Measurements from ENCODE around the gene EPHA1.

EPHA1 gene

GRCh38 chr7:143401265-143401664, 7.4 kb downstream of the EPHA1 start:
- H3K4me3 ChIP-seq (ENCODE audit: low read depth, low read length), result no peak overlapping the region
- DNase-seq (ENCODE audit: low read depth), result no peak
- no peak for TF ChIP-seq CTCF (IDR thresholded peaks at IDR 0.05; ENCODE audit: low read depth, low read length, missing control alignments)

GRCh38 chr7:143399642-143400041, 9.0 kb downstream of the EPHA1 start:
- no peak overlapping the region for H3K4me3 ChIP-seq (ENCODE audit: low read depth, low read length)
- DNase-seq (ENCODE audit: low read depth), result no peak
- TF ChIP-seq CTCF (IDR thresholded peaks at IDR 0.05; ENCODE audit: low read depth, low read length, missing control alignments), result no peak

GRCh38 chr7:143399151-143399550, 9.5 kb downstream of the EPHA1 start:
- TF ChIP-seq CTCF (IDR thresholded peaks at IDR 0.05; ENCODE audit: low read depth, low read length, missing control alignments), result no peak
- DNase-seq (ENCODE audit: low read depth), result no peak
- no peak overlapping the region for H3K4me3 ChIP-seq (ENCODE audit: low read depth, low read length)

GRCh38 chr7:143398616-143399015, 10.0 kb downstream of the EPHA1 start:
- no peak for DNase-seq (ENCODE audit: low read depth)
- no peak overlapping the region for H3K4me3 ChIP-seq (ENCODE audit: low read depth, low read length)
- no peak for TF ChIP-seq CTCF (IDR thresholded peaks at IDR 0.05; ENCODE audit: low read depth, low read length, missing control alignments)

- DNase-seq (ENCODE audit: low read depth), result no peak
- H3K4me3 ChIP-seq (ENCODE audit: low read depth, low read length), result no peak overlapping the region
- no peak for TF ChIP-seq CTCF (IDR thresholded peaks at IDR 0.05; ENCODE audit: low read depth, low read length, missing control alignments)
Observed at GRCh38 chr7:143397710-143398530, 10.7 kb downstream of the EPHA1 start.

GRCh38 chr7:143396625-143397556, 11.8 kb downstream of the EPHA1 start:
- no peak overlapping the region for H3K4me3 ChIP-seq (ENCODE audit: low read depth, low read length)
- no peak for TF ChIP-seq CTCF (IDR thresholded peaks at IDR 0.05; ENCODE audit: low read depth, low read length, missing control alignments)
- no peak for DNase-seq (ENCODE audit: low read depth)
